Activated CD4-positive, CD25-positive, alpha-beta regulatory T cell treated with anti-CD3 and anti-CD28 coated beads, Interleukin-2, amount 50 U/mL, for 72 hours (primary cell): ENCODE measurements around the gene CCDC182.

Source experiments
- DNase-seq: peaks from one replicate; pipeline ENCODE4 v3.0.0; 2021

CCDC182 gene

GRCh38 chr17:57755480-57756070, 10.5 kb upstream of the CCDC182 start:
- no peak for DNase-seq

GRCh38 chr17:57752031-57752905, 7.2 kb upstream of the CCDC182 start:
- DNase-seq: no peak

- no peak for DNase-seq
Observed at GRCh38 chr17:57751348-57751971, 6.4 kb upstream of the CCDC182 start.

GRCh38 chr17:57750895-57751294, 5.8 kb upstream of the CCDC182 start:
- DNase-seq: no peak

DNA sequence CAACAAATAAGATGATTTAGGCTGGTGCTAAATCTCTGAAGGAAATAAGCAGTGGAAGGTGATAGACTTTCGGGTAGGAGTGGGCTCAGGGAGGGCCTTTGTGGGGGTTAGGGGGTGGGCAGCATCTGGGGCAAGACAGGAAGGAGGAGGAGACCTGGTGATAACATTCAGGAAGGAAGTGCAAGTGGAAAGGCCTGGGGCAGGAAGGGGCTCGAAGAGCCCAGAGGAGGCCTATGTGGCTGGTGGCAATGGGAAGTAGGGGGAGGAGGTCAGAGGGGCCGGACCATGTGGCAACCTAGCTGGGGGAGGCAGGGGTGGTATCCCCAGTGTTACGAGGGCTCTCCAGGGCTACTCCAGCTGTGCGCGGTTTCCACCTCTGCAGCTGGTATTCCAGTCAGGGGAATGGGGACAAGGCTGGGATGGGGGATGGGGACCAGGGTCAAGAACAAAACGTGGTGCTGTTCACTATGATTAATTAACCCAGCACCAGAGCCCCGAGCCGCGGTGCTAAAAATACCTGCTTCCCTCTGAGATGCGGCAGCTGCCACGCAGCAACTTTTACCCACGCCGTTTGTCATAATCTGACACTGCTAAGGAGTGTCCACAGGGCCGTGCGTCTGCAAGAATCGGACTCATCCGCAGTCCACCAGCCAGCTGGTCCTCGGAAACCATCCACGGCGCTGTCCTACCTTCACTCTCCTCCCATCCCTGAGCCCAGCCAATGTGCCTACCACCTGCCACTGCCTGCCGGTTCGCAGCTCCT, 5.2 kb upstream of the CCDC182 start:
- no peak for DNase-seq

GRCh38 chr17:57749701-57750100, 4.6 kb upstream of the CCDC182 start:
- DNase-seq: no peak

DNA sequence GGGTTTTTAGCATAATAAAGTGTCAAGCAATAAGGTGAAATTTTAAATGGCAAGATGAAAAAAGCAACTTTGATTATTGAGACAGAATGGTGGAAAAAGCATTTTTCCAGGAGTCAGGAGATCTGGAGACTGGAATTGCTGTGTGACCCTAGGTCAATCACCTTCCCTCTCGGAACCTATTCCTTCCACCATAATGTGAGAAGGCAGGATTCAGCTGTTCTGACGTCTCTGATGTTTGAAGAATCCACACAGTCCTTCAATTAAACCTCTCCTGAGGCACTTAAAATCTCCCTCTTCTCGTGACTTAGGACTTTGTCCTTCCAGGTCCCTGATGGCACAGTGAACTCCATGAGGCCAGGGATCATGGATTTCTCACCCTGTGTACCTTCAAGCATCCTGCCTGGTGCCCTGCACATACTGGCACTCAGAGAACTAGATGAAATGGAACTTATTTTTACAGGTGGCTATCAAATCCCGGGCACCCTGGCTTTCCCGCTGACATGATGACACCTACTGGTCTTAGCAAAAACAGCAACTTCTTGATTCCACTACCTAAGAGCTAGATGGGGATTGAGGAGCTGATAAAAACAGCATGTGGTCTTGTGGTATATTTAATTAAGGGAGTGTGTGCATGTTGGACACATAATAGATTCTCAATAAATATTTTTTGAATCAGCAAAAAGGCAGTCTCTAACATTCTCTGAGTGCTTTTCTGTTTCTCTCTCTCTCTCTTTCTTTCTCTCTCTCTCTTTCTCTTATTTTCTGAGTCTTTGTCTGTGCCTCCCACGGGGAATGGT, 2.3 kb upstream of the CCDC182 start:
- DNase-seq: peak; percentile 37

- no peak for DNase-seq
Observed at GRCh38 chr17:57746221-57746620, 1.1 kb upstream of the CCDC182 start.

DNA sequence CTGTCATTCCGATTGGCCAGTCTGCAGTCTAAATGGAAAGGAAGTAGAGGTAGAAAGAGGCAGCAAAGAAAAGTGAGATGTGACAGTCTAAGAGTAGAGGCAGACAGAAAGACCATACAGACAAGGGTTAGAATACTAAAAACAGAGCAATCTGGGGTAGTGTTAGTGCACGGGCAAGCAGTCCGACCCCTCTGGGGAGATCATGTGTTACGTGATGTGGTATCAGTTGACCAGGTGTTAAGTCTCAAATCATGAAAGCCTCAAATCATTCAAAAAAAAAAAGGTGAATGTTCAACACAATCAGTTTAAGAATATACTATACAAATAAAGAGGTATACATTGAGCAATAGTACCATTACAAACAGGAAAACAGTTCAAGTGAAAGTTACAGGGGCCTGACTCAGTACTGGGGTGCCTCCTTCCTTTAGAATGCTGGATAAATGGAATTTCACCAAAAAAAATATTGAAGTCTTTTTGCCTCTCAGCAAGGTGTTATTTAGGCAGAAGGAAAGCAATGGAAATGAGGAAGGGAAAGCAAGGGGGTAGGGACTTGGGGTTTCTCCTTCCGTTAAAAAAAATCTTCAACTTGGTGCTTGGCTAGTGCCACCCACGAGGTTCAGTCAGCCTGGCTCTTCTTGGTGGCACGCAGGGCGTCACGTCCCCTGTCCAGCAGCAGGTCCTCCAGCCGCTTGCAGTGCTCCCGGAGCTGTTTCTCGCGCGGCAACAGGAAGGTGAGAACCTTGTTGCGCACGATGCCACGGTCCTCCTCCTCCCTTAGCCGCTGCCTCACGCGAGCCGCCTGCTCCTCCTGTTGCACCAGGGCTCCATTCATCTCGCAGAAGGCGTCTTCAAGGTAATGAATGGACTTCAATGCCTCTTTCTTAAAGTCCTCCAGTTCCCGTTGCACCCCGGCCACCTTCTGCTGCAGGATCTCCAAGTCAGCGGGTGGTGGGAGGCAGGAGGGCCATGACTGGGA, 616 bp downstream of the CCDC182 start:
- DNase-seq: no peak

- DNase-seq: no peak
Observed at GRCh38 chr17:57740235-57740528, 4.9 kb downstream of the CCDC182 start.

DNA sequence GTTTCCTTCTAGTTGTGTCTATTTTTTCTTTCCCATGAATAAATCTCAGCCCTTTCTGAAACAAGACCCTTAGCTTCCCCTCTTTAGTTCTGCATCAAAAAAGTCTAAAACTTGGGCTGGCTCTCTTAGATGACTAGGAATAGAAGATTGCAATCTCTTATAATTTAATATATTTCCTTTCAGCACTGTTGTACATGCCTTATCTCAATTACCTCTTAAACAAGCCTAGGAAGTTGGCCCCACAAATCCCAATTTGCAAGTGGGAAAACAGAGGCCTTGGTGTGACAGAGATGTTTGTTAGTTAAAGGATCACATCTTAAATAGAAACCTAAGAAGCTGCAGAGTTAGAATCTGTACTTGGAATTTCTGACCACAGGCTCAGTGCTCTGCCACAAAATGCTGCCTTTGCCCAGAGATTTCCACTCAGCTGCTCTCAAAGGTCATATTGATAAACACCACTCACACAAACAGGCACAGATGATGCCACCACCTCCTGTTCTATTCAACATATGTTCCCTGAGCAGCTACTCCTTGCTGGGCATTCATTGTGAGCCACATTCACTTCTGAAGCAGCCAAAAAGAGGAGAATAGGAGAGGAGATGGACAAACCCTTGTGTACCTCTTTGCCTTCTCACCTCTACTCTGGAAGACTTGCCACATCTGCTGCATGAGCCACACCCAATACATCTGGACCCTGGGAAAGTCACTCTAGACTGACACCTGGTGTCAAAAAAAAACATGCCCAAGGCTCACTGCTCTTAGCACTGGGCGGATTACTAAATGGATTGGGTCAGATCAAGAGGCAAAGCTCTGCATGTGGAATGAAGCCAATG, 5.5 kb downstream of the CCDC182 start:
- DNase-seq: no peak

GRCh38 chr17:57737450-57737849, 7.6 kb downstream of the CCDC182 start:
- no peak for DNase-seq

GRCh38 chr17:57735707-57736106, 9.4 kb downstream of the CCDC182 start:
- DNase-seq: no peak

- no peak for DNase-seq
Observed at GRCh38 chr17:57735230-57735629, 9.9 kb downstream of the CCDC182 start.

- DNase-seq: no peak
Observed at GRCh38 chr17:57733085-57733484, 12.0 kb downstream of the CCDC182 start.

DNA sequence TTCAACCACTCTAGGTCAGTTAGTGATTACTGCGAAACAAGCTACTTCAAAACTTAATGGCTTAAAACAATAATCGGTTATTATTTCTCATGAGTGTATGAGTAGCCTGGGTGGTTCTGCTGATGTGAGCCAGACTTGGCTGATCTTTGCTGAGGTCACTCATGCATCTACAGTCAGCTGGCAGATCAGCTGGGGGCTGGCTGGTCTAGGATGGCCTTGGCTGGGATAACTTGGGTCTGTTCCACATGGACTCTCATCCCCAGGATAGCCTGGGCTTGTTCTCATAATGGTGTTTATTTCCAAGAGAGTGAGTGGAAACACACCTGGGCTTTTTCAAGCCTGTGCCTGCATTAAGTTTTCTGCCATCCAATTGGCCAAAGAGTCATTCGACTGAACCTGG, 13.0 kb downstream of the CCDC182 start:
- no peak for DNase-seq

DNA sequence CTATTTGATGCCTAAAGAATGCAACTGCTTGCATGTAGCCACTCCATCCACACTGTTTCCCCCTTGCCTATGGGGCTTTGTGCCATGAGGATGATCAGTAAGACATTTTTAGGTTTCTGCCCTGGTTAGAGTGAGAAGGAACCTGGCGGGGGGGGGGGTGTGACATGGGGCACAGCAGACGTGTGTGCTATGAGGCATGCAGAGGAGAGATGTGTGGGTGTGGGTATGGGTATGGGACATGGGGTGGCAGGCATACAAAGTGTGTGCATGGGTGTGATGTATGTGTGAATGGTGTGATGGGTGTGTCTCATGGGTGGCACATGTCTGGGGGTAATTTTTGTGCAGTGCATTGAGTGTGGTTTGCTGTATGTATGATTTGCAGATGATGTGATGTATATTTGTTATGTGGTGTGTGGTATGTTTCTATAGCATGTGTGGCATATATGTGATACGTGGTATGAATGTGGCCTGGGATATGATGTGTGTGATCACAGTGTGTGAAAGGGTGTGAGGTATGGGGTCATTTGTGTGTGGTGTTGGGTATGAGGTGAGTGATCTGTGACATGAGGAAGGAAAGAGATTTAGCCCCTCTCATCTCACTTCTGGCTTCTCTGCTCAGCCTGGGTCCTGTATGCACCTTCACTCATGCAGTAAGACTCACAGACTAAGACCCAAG, 14.9 kb downstream of the CCDC182 start:
- DNase-seq: no peak

- no peak for DNase-seq
Observed at GRCh38 chr17:57727630-57728175, 17.4 kb downstream of the CCDC182 start.

GRCh38 chr17:57726838-57727237, 18.3 kb downstream of the CCDC182 start:
- no peak for DNase-seq
